Smooth muscle cell (in vitro differentiated cells): ENCODE results near the gene RHD. TPM values are rescaled to one million over a fixed set of nuclear protein-coding genes. Genes with fewer than 3 reads are reported as not detected.

ENCODE experiments used
- DNase-seq: peaks from one replicate; lab custom pipeline; 2025; ENCODE audit not compliant: unreplicated experiment; lab: John Stamatoyannopoulos, UW
- H2AFZ ChIP-seq: fragments of 200-600 bp; sonication (generic); 2 replicates; pipeline ENCODE4 v1.6.0; 2016; ENCODE audit warnings: antibody characterized with exemption, low read depth, mild to moderate bottlenecking
- H3F3A ChIP-seq: fragments of 200-600 bp; sonication (generic); 2 replicates; pipeline ENCODE4 v1.6.0; 2017; ENCODE audit warnings: antibody characterized with exemption, low read depth
- H3K27ac ChIP-seq: fragments of 200-600 bp; sonication (generic); 2 replicates; pipeline ENCODE4 v1.5.1; 2016; ENCODE audit warnings: low read depth, mild to moderate bottlenecking
- H3K27me3 ChIP-seq: fragments of 200-600 bp; sonication (generic); 2 replicates; pipeline ENCODE4 v1.6.1; 2016; ENCODE audit warnings: low read depth, mild to moderate bottlenecking
- H3K36me3 ChIP-seq: fragments of 200-600 bp; sonication (generic); 2 replicates; pipeline ENCODE4 v1.5.1; 2016; ENCODE audit warnings: low read depth
- H3K4me1 ChIP-seq: fragments of 200-600 bp; sonication (generic); 2 replicates; pipeline ENCODE4 v1.5.1; 2016; ENCODE audit warnings: low read depth
- H3K4me2 ChIP-seq: fragments of 200-600 bp; sonication (generic); 2 replicates; pipeline ENCODE4 v1.6.0; 2016; ENCODE audit warnings: mild to moderate bottlenecking
- H3K4me3 ChIP-seq: fragments of 200-600 bp; sonication (generic); 2 replicates; pipeline ENCODE4 v1.5.1; 2016; ENCODE audit warnings: mild to moderate bottlenecking
- H3K79me2 ChIP-seq: fragments of 200-600 bp; sonication (generic); 2 replicates; pipeline ENCODE4 v1.6.0; 2016; ENCODE audit warnings: low read depth, mild to moderate bottlenecking
- H3K9ac ChIP-seq: fragments of 200-600 bp; sonication (generic); 2 replicates; pipeline ENCODE4 v1.6.0; 2016; ENCODE audit warnings: low read depth
- H3K9me3 ChIP-seq: fragments of 200-600 bp; sonication (generic); replicated peaks from 2 replicates; pipeline ENCODE4 v1.5.1; 2016; ENCODE audit warnings: low read depth
- H4K20me1 ChIP-seq: fragments of 200-600 bp; sonication (generic); 2 replicates; pipeline ENCODE4 v1.6.0; 2016; ENCODE audit warnings: low read depth
- CTCF ChIP-seq: fragments of 200-600 bp; sonication (generic); IDR thresholded peaks from 2 replicates; pipeline ENCODE4 v1.5.1; 2017; ENCODE audit warnings: borderline replicate concordance, mild to moderate bottlenecking, antibody characterized with exemption; ENCODE audit not compliant: insufficient read depth, poor library complexity, severe bottlenecking
- WGBS: methylation state at CpG from one replicate; pipeline ENCODE4 v1.1.7; 2016; ENCODE audit warnings: low lambda C conversion rate; 5-methylcytosine and 5-hydroxymethylcytosine counted together
- polyA plus RNA-seq: library from polyadenylated mRNA; unstranded; fragments of >200 nt; fragmentation: Nextera tagmentation; extraction: Ambion mirVana; gene quantifications from 2 replicates; pipeline ENCODE4 v1.2.1, GENCODE V29; 2016
- total RNA-seq: library from RNA; depleted of rRNA; stranded (reverse); fragments of >200 nt; gene quantifications from 2 replicates; pipeline ENCODE4 v1.2.3, GENCODE V29; 2014

The RHD gene
- total and polyA plus RNA-seq, 2 experiments from 2014 or later, result not detected

GRCh38 chr1:25338986-25339385, 66.7 kb downstream of the RHD start:
- Histone ChIP-seq H3K9ac (peak overlapping the region; percentile 91), H3F3A (peaks cover 13% of the 10 kb centered on the region), H3K27ac (peak overlapping the region; percentile 93), H3K4me1 (peaks cover 15% of the 10 kb centered on the region), H3K4me2 (peak overlapping the region; percentile 94), H2AFZ (peak overlapping the region; percentile 88), H3K27me3 (no peaks in the 10 kb centered on the region), H3K79me2 (peaks cover 48% of the 10 kb centered on the region), H3K9me3 (no peaks in the 10 kb centered on the region), H3K36me3 (no peaks in the 10 kb centered on the region), H3K4me3 (peak overlapping the region; percentile 84), H4K20me1 (peaks cover 48% of the 10 kb centered on the region)
- DNase-seq, result no peak
- no peak for TF ChIP-seq CTCF
- 7% methylated on average over 6 of the region's 6 CpGs for WGBS

- 97% methylated on average over 6 of the region's 6 CpGs for WGBS
- no peak overlapping the region for H3K27ac ChIP-seq
- H3K4me3 ChIP-seq, result no peak overlapping the region
Measured at GRCh38 chr1:25341746-25342145, 69.4 kb downstream of the RHD start.

GRCh38 chr1:25342846-25343245, 70.5 kb downstream of the RHD start:
- DNase-seq, result no peak
- Histone ChIP-seq H3K4me1 (peaks cover 15% of the 10 kb centered on the region), H4K20me1 (peaks cover 74% of the 10 kb centered on the region), H3K27me3 (no peaks in the 10 kb centered on the region), H3F3A (peaks cover 13% of the 10 kb centered on the region), H3K36me3 (peaks cover 3% of the 10 kb centered on the region), H3K4me3 (no peak overlapping the region), H3K4me2 (no peak overlapping the region), H3K9ac (no peak overlapping the region), H2AFZ (no peak overlapping the region), H3K9me3 (no peaks in the 10 kb centered on the region), H3K79me2 (peaks cover 73% of the 10 kb centered on the region), H3K27ac (peak overlapping the region; percentile 74)
- 93% methylated on average over 1 of the region's 1 CpG for WGBS
- TF ChIP-seq CTCF, result no peak

More at GRCh38 chr1:25341746-25342145, 69.4 kb downstream of the RHD start:
- Histone ChIP-seq H2AFZ (no peak overlapping the region), H3K36me3 (peaks cover 3% of the 10 kb centered on the region), H4K20me1 (peaks cover 67% of the 10 kb centered on the region), H3K4me1 (peaks cover 15% of the 10 kb centered on the region), H3K79me2 (peaks cover 65% of the 10 kb centered on the region), H3F3A (peaks cover 13% of the 10 kb centered on the region), H3K4me2 (no peak overlapping the region), H3K9me3 (no peaks in the 10 kb centered on the region), H3K27me3 (no peaks in the 10 kb centered on the region), H3K9ac (no peak overlapping the region)
- no peak for TF ChIP-seq CTCF
- DNase-seq, result no peak

GRCh38 chr1:25343872-25344271, 71.6 kb downstream of the RHD start:
- no peak for TF ChIP-seq CTCF
- peaks cover 7% of the 10 kb centered on the region for H3F3A ChIP-seq
- peaks cover 15% of the 10 kb centered on the region for H3K4me1 ChIP-seq
- H3K9me3 ChIP-seq, result no peaks in the 10 kb centered on the region
- peak overlapping the region; percentile 74 for H3K27ac ChIP-seq
- no peaks in the 10 kb centered on the region for H3K27me3 ChIP-seq
- no peak overlapping the region for H3K4me3 ChIP-seq
- H4K20me1 ChIP-seq, result peaks cover 77% of the 10 kb centered on the region
- no peak overlapping the region for H3K9ac ChIP-seq
- no peak overlapping the region for H2AFZ ChIP-seq
- WGBS, result 25% methylated on average over 4 of the region's 4 CpGs
- H3K4me2 ChIP-seq, result peak overlapping the region; percentile 32
- peaks cover 3% of the 10 kb centered on the region for H3K36me3 ChIP-seq
- H3K79me2 ChIP-seq, result peaks cover 75% of the 10 kb centered on the region
- DNase-seq, result no peak
